ENCODE results near the gene RERGL.

The RERGL gene, protein sequence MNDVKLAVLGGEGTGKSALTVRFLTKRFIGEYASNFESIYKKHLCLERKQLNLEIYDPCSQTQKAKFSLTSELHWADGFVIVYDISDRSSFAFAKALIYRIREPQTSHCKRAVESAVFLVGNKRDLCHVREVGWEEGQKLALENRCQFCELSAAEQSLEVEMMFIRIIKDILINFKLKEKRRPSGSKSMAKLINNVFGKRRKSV

DNA sequence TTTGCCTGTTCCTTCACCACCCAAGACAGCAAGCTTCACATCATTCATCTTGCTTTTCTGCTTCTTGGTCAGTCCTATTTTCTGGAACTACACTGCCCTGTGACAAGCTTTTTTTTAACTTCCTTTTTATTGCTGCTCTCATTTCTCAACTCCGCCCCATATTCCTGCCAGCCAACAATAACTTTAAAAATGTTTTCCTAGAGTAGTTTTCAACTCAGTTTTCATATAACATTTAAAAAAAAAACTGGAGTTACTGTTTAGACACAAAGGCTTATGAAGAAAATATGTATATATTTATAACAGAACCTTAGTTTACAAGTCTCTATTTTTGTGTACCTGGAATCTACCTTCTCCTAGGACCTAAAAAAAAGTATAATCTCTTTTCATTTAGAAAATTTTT is at the start of gene RERGL:
Gene RERGL, minus strand, starts transcription at position 101 of the 400 bp plus-strand sequence. Its CDS starts 53 bp downstream, at position 48.
- no peaks in the 10 kb centered on the region for H4K20me1 ChIP-seq (ENCODE audit: insufficient read depth, low read length)
- H3K79me2 ChIP-seq (ENCODE audit: insufficient read depth, low read length): no peaks in the 10 kb centered on the region
- H3K9me3 ChIP-seq (ENCODE audit: low read length): no peaks in the 10 kb centered on the region
- TF ChIP-seq CTCF (IDR thresholded peaks at IDR 0.05; ENCODE audit: low read length): no peak
- no peak for TF ChIP-seq EZH2 (IDR thresholded peaks at IDR 0.05; ENCODE audit: borderline replicate concordance, low read length)
- no peaks in the 10 kb centered on the region for H3K4me1 ChIP-seq (ENCODE audit: insufficient read depth, low read length, severe bottlenecking)
- no peaks in the 10 kb centered on the region for H3K9me2 ChIP-seq (ENCODE audit: low read depth, low read length)
- H2AFZ ChIP-seq (ENCODE audit: low read length): no peak within 1 kb of the TSS
- H3K36me3 ChIP-seq (ENCODE audit: insufficient read depth, low read length): no peaks in the 10 kb centered on the region
- H3F3A ChIP-seq (ENCODE audit: insufficient read depth, low read length): no peaks in the 10 kb centered on the region
- H3K9ac ChIP-seq (ENCODE audit: low read length): no peak within 1 kb of the TSS
- no peak within 1 kb of the TSS for H3K27ac ChIP-seq (ENCODE audit: low read depth, low read length, poor library complexity, severe bottlenecking)
- H3K4me2 ChIP-seq (ENCODE audit: low read length): no peak within 1 kb of the TSS
- H3K4me3 ChIP-seq (ENCODE audit: low read depth, low read length, poor library complexity, severe bottlenecking): no peak within 1 kb of the TSS
- H3K27me3 ChIP-seq (ENCODE audit: insufficient read depth, low read length): no peaks in the 10 kb centered on the region

- H3K9me2 ChIP-seq (ENCODE audit: low read depth, low read length): no peaks in the 10 kb centered on the region
- H3F3A ChIP-seq (ENCODE audit: insufficient read depth, low read length): no peaks in the 10 kb centered on the region
- H3K4me2 ChIP-seq (ENCODE audit: low read length): peak overlapping the region; percentile 35
- H4K20me1 ChIP-seq (ENCODE audit: insufficient read depth, low read length): no peaks in the 10 kb centered on the region
- no peak overlapping the region for H3K4me3 ChIP-seq (ENCODE audit: low read depth, low read length, poor library complexity, severe bottlenecking)
- no peaks in the 10 kb centered on the region for H3K79me2 ChIP-seq (ENCODE audit: insufficient read depth, low read length)
- TF ChIP-seq EZH2 (IDR thresholded peaks at IDR 0.05; ENCODE audit: borderline replicate concordance, low read length) (no peak), CTCF (IDR thresholded peaks at IDR 0.05; ENCODE audit: low read length) (no peak)
- no peaks in the 10 kb centered on the region for H3K36me3 ChIP-seq (ENCODE audit: insufficient read depth, low read length)
- H3K9me3 ChIP-seq (ENCODE audit: low read length): no peaks in the 10 kb centered on the region
- peak overlapping the region; percentile 44; the same call in 1 of the 2 replicates for H2AFZ ChIP-seq (ENCODE audit: low read length)
- peak overlapping the region; percentile 3; the same call in 1 of the 2 replicates for H3K9ac ChIP-seq (ENCODE audit: low read length)
- peaks cover 34% of the 10 kb centered on the region for H3K4me1 ChIP-seq (ENCODE audit: insufficient read depth, low read length, severe bottlenecking)
- peak overlapping the region; percentile 48 for H3K27ac ChIP-seq (ENCODE audit: low read depth, low read length, poor library complexity, severe bottlenecking)
- no peaks in the 10 kb centered on the region for H3K27me3 ChIP-seq (ENCODE audit: insufficient read depth, low read length)
Observed at GRCh38 chr12:18139254-18139653, 49.3 kb upstream of the RERGL start.

DNA sequence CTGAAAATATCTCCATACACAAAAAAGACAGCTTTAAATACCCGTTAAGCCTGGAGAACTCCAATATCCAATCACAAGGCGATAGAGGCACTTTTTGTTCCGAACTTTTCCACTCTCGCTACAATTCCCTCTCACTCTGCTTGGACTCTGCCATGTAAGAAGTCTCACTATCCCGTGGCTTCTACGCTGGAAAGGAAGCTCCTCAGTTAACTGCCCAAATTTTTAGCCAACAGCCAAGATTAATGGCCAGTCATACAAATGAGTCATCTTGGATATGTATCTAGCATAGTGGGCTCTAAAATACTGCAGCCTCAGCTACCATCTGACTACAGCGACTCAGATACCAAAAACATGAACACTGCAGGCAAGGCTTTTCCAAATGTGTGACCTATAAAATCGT is 45.5 kb upstream of the RERGL start:
- no peaks in the 10 kb centered on the region for H4K20me1 ChIP-seq (ENCODE audit: insufficient read depth, low read length)
- TF ChIP-seq CTCF (IDR thresholded peaks at IDR 0.05; ENCODE audit: low read length): no peak
- TF ChIP-seq EZH2 (IDR thresholded peaks at IDR 0.05; ENCODE audit: borderline replicate concordance, low read length): no peak

More for the DNA sequence above, 45.5 kb upstream of the RERGL start:
- no peaks in the 10 kb centered on the region for H3F3A ChIP-seq (ENCODE audit: insufficient read depth, low read length)
- H3K9me3 ChIP-seq (ENCODE audit: low read length): no peaks in the 10 kb centered on the region
- H3K36me3 ChIP-seq (ENCODE audit: insufficient read depth, low read length): no peaks in the 10 kb centered on the region
- peak overlapping the region; percentile 72; the same call in 1 of the 2 replicates for H2AFZ ChIP-seq (ENCODE audit: low read length)
- H3K79me2 ChIP-seq (ENCODE audit: insufficient read depth, low read length): no peaks in the 10 kb centered on the region
- no peak overlapping the region for H3K9ac ChIP-seq (ENCODE audit: low read length)
- H3K9me2 ChIP-seq (ENCODE audit: low read depth, low read length): no peaks in the 10 kb centered on the region
- no peak overlapping the region for H3K27ac ChIP-seq (ENCODE audit: low read depth, low read length, poor library complexity, severe bottlenecking)
- no peak overlapping the region for H3K4me2 ChIP-seq (ENCODE audit: low read length)
- H3K27me3 ChIP-seq (ENCODE audit: insufficient read depth, low read length): no peaks in the 10 kb centered on the region
- peaks cover 22% of the 10 kb centered on the region for H3K4me1 ChIP-seq (ENCODE audit: insufficient read depth, low read length, severe bottlenecking)
- no peak overlapping the region for H3K4me3 ChIP-seq (ENCODE audit: low read depth, low read length, poor library complexity, severe bottlenecking)

Data from OCI-LY1 (cell line).